ENCODE results near the gene MIER2. TPM values are rescaled to one million over a fixed set of nuclear protein-coding genes. Genes with fewer than 3 reads are reported as not detected.

The MIER2 gene
- total RNA-seq, 2 experiments from 2014 or later = 21.2 to 24.6 TPM

DNA sequence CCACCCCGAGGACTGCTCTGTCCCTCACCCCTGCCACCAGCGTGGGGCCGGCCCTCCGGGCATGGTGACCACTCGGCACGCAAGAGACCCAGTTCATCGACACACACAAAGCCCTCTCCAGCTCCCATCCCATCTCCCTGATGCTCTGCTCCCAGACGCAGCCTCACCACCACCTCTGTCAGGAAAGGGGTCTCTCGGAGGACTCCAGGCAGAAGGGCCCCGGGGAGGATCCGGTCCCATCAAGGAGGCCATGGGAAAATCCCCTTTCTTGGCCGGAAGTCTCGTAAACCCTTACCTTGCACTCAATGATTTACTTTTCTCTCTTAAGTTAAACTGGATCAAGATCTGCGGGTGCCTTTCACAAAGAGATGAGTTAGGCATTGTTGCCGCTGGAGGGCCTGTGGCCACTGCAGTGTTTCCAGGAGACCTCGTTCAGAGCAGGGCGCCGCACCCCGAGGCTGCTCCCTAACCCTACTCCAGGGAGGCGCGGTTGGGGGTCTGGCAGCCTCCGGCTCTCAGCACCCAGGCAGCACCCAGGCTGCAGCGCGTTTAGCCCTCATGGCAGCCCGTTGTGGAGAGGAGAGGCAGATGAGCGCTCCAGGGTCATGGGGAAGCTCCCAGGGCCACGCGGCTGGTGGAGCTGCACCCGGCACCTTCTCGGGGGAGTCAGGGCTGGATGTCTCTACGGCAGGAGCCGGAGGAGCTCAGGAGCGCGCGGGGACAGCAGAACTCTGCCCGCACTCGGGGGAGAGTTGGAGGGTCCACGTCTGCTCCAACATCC is 33.4 kb upstream of the MIER2 start:
- no peaks in the 10 kb centered on the region for H3K9me3 Mint-ChIP-seq (ENCODE audit: low read depth)
- CTCF ChIA-PET = interaction anchor here (0.6 kb wide), 1 partner anchor 117 kb away, joined by 3 read pairs; no protein-coding TSS in a partner anchor
- POLR2A ChIA-PET = no interaction called here
- DNase-seq (no peak), ATAC-seq (no peak)
- H3K36me3 Mint-ChIP-seq (ENCODE audit: low read depth) = no peaks in the 10 kb centered on the region
- no peak overlapping the region for H3K27ac Mint-ChIP-seq
- peaks cover 8% of the 10 kb centered on the region for H3K27me3 Mint-ChIP-seq
- H3K4me1 Mint-ChIP-seq = peaks cover 8% of the 10 kb centered on the region
- intact Hi-C loops (cut with DNase I, micrococcal nuclease) = no loop called here
- H3K4me3 Mint-ChIP-seq = no peak overlapping the region

DNA sequence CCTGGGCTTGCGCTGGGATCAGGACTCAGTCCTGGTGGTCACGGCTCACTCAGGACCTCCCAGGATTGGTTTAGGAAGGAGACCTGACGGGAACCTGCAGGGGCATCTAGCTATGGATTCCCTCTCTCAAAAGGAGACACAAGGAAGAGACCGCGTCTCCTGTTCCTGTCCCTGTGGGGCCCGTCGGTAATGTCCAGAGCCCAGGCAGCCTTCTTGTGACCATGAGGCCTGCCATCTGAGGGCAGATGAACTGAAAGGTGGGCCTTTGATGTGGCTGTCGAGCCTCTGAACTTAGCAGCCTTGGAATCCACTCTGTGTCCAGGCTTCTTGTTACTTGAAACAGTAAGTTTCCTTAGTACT is 31.5 kb upstream of the MIER2 start:
- no peak for DNase-seq
- H3K4me1 Mint-ChIP-seq = no peaks in the 10 kb centered on the region
- H3K36me3 Mint-ChIP-seq (ENCODE audit: low read depth) = no peaks in the 10 kb centered on the region
- H3K27me3 Mint-ChIP-seq = peaks cover 4% of the 10 kb centered on the region
- H3K4me3 Mint-ChIP-seq = no peak overlapping the region
- CTCF ChIA-PET = no interaction called here
- ATAC-seq = no peak
- POLR2A ChIA-PET = interaction anchor here (0.6 kb wide), 1 partner anchor 29 kb away, joined by 3 read pairs; no protein-coding TSS in a partner anchor
- H3K27ac Mint-ChIP-seq = no peak overlapping the region
- intact Hi-C loops (cut with DNase I, micrococcal nuclease) = no loop called here
- no peaks in the 10 kb centered on the region for H3K9me3 Mint-ChIP-seq (ENCODE audit: low read depth)

DNA sequence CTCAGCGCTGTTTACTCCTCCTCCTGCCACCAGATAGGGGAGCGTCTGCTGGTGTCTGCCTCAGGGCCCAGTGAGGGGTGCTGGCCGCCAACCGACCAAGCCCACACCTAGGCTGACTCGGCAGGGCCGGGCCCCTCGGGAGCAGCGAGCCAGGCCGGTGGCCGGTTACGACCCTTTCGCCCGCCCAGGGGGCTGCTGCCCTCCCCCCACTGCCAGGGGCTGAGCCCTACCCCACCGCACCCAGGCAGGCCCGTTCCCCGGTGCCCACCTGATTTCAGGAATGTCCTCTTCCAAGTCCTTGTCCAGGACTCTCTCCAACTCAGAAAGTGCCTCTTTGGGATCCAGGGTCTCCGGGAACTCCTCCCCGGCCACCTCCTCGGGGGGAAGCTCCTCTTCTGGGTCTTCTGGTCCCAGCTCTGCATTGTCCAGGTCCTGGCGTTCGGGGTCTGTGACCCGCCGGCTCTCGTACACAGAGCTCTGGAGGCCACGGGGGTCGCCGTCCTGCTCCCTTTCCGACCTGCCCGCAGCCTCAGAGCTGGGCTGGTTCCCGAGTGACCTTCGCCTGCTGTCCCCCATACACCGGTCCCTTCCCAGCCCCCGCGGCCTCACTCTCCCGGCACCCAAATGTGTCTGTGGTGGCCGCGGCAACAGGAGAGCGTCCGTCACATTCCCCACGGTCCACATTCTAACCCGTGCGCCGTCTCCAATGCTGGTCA is 31.0 kb upstream of the MIER2 start:
- Mint-ChIP-seq H3K4me1 (no peaks in the 10 kb centered on the region), H3K27me3 (peaks cover 4% of the 10 kb centered on the region), H3K9me3 (ENCODE audit: low read depth) (no peaks in the 10 kb centered on the region), H3K4me3 (no peak overlapping the region), H3K36me3 (ENCODE audit: low read depth) (no peaks in the 10 kb centered on the region), H3K27ac (no peak overlapping the region)
- ChIA-PET CTCF (no interaction called here), POLR2A (no interaction called here)
- DNase-seq (no peak), ATAC-seq (no peak)
- intact Hi-C loops (cut with DNase I, micrococcal nuclease) = no loop called here

DNA sequence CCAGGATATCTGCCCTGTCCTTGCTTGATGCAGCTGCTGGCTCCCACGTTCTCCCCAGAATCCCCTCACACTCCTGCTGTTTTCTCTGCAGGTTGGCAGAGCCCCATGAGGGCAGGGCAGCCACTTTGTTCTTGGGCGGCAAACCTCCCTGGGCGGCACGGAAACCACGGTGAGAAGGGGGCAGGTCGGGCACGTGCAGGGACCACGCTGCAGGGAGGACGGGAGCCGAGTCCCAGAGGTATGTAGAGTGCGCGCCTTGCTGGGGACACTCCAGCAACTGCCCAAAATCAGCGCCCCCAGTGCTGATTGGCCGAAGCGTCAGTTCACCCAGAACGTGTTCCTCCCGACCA is 30.3 kb upstream of the MIER2 start:
- intact Hi-C loops (cut with DNase I, micrococcal nuclease) = no loop called here
- ChIA-PET POLR2A (no interaction called here), CTCF (no interaction called here)
- no peaks in the 10 kb centered on the region for H3K9me3 Mint-ChIP-seq (ENCODE audit: low read depth)
- ATAC-seq (no peak), DNase-seq (no peak)
- H3K4me1 Mint-ChIP-seq = no peaks in the 10 kb centered on the region
- H3K27ac Mint-ChIP-seq = no peak overlapping the region
- no peaks in the 10 kb centered on the region for H3K36me3 Mint-ChIP-seq (ENCODE audit: low read depth)
- H3K4me3 Mint-ChIP-seq = no peak overlapping the region
- peaks cover 4% of the 10 kb centered on the region for H3K27me3 Mint-ChIP-seq

DNA sequence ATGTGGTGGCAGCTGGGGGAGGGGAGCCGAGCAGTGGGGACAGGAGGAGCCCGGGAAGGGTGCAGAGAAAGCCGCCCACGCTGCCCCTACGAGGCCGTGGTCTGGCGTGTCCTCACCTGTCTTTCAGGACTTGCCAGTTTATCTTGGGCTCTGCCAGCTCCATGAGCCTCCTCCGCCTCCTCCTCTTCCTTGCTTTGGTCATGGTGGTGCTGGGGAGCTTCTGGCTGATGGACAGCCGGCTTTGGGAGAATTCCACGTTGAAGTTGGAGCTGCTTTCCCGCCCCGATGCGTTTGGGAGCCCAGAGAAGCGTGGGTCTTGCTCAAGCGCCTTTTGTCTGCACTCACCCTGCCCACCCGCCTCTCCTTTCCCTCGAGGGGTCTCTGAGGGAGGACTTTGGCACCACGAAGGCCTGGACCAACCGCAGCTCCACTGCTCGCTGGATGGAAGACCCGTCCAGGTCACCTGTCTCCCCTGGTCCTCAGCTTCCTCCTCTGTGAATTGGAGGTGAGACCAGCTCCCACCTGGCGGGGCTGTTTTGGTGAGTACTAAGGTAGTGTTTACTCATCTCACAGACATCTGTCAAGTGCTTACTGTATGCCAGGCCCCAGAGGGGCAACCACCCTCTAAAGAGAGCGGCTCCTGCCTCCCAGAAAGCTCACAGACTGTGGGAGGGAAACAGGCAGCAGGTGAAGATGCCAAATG is 29.7 kb upstream of the MIER2 start:
- POLR2A ChIA-PET = no interaction called here
- no peak for ATAC-seq

DNA sequence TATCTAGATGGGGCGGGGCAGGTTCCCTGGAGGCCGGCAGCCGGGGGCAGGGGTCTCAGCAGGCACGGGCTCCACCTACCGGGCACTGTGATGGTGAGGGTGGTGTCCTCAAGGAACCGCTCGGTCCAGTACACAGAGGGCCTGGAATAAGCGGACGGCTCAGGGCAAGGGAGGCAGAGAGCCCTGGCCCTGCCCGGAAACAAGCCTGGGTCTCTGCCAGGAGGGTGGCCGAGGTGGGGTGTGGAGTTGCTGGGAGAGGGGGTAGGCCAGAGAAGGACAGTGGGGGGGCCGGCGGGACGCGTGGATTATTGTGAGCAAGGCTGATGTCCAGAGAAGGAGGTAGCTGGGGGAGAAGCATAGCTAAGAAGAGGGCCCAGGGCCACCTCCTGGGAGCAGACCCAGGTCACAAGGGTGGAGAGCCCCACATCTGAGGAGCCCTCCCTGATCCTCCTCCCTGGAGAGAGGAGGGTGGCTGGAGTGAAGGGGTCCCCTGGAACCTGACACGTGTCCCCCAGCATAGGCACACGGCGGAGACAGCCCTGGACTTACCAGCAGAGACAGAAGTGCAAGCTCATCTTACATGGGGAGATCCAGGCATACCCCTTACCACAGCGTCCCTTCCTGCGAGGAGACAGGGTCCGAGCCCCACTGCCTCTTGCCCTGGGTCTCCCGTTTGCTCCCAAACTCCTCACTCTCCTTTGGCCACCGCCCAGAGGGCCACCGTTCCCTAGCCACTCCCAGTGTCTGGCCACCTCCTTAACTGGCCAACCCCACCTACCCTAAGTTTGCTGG is 29.0 kb upstream of the MIER2 start:
- Mint-ChIP-seq H3K27me3 (peaks cover 9% of the 10 kb centered on the region), H3K4me1 (no peaks in the 10 kb centered on the region), H3K4me3 (no peak overlapping the region), H3K9me3 (ENCODE audit: low read depth) (no peaks in the 10 kb centered on the region), H3K27ac (no peak overlapping the region), H3K36me3 (ENCODE audit: low read depth) (no peaks in the 10 kb centered on the region)
- POLR2A ChIA-PET = no interaction called here
- ATAC-seq (no peak), DNase-seq (no peak)
- CTCF ChIA-PET = interaction anchor here (0.6 kb wide), 1 partner anchor 9 kb away, joined by 3 read pairs; no protein-coding TSS in a partner anchor
- intact Hi-C loops (cut with DNase I, micrococcal nuclease) = no loop called here

More for the DNA sequence above, 29.7 kb upstream of the MIER2 start:
- intact Hi-C loops (cut with DNase I, micrococcal nuclease) = no loop called here
- Mint-ChIP-seq H3K9me3 (ENCODE audit: low read depth) (no peaks in the 10 kb centered on the region), H3K36me3 (ENCODE audit: low read depth) (no peaks in the 10 kb centered on the region), H3K4me3 (no peak overlapping the region), H3K27ac (no peak overlapping the region), H3K4me1 (no peaks in the 10 kb centered on the region), H3K27me3 (peaks cover 4% of the 10 kb centered on the region)
- CTCF ChIA-PET = no interaction called here
- DNase-seq = no peak

DNA sequence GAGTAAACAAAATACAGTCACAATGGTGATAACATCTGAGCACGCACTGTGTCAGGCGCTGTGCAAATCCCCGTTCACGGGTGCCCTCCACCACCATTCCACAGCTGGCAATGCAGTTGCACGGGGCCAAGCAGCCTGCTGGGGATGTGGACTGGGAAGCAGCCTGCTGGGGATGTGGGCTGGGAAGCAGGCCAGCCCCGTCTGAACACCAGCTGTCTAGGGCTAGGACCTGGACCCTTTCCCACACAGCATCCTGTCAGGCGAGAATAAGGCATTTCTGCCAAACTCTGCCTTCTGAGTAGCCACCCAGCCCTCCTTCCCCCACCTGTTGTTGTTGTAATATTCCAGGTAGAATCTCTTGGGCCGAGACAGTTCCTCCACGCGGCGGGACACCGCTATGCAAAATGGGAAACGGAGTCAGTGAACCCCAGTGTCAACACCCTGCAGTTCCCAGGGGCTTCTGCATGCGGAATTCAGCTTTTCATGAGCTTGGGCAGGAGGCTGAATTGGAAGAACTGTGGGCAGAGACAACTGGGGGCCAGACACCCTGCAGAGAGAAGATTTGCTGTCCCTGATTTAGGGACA is 27.8 kb upstream of the MIER2 start:
- CTCF ChIA-PET = no interaction called here
- Mint-ChIP-seq H3K9me3 (ENCODE audit: low read depth) (no peaks in the 10 kb centered on the region), H3K4me3 (no peak overlapping the region), H3K36me3 (ENCODE audit: low read depth) (no peaks in the 10 kb centered on the region), H3K27me3 (peaks cover 13% of the 10 kb centered on the region), H3K27ac (no peak overlapping the region), H3K4me1 (no peaks in the 10 kb centered on the region)
- no peak for ATAC-seq
- intact Hi-C loops (cut with DNase I, micrococcal nuclease) = no loop called here
- POLR2A ChIA-PET = no interaction called here
- no peak for DNase-seq

DNA sequence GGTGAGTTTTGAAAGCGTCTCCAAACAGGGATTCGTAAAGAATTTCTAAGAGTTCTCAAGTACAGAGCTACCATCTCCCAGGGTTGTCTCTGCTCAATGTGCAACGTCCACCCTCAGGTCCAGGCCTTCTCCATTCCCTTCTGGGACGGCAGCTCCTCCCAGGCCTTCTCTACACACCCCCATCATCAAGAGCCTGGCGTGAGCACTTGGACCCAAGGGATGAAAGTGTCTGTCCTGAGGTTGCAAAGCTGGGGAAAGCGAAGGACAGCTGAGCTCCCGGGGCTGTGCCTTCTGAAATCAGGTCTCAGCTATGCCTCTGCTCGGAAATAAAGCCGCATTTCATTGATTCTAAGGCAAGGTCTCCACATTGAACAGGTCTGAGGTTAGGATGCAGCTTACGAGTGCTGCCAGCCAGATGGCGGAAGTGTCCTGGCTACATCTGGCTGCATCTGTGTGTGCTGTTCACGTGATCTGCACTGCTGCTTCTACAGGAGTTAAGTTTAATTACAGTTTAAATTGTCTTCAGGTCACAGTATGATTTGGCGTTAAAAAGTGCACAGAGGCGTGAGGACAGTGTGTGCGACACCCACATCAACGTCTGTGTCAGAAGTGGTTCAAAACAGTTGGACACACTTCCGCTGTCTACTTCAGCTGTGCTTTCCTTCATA is 27.0 kb upstream of the MIER2 start:
- POLR2A ChIA-PET = no interaction called here
- DNase-seq (no peak), ATAC-seq (no peak)
- Mint-ChIP-seq H3K4me1 (no peaks in the 10 kb centered on the region), H3K4me3 (no peak overlapping the region), H3K27me3 (peaks cover 14% of the 10 kb centered on the region), H3K27ac (no peak overlapping the region), H3K36me3 (ENCODE audit: low read depth) (no peaks in the 10 kb centered on the region), H3K9me3 (ENCODE audit: low read depth) (no peaks in the 10 kb centered on the region)
- CTCF ChIA-PET = interaction anchor here (0.6 to 1.1 kb wide), 2 partner anchors 47 to 76 kb away, joined by 3 read pairs; no protein-coding TSS in a partner anchor
- intact Hi-C loops (cut with DNase I, micrococcal nuclease) = no loop called here

DNA sequence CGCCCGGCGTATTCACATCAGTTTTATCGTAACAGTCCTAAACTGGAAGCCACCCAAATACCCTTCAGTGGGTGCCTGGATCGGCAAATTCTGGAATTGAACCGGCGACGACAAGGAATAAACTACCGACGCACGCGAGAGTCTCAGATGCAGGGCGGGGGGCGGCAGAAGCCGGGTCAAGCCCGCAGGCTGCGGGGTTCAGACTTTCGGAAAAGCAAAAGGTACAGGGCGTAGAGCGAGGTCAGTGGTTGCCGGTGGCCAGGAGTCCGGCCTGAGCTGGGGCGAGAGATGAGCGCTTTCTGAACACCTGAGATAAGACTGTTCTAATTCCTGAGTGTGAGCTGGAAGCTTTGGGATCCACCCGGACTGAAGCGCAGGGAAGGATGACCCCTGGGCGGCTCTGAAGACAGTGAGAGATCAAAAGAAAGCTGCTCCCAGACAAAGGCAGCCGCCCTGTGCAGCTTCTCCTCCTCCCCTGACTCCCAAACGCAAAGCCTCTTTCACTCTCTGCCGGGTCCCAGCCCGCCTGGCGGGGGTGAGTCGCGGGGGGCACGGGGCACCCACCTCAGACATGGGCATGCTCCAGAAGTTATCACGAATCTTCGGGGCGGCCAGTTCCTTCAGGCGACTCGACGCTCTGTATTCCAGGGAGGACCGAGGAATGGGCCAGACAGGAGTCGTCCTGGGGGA is 26.2 kb upstream of the MIER2 start:
- DNase-seq (no peak), ATAC-seq (no peak)
- POLR2A ChIA-PET = no interaction called here
- no peaks in the 10 kb centered on the region for H3K4me1 Mint-ChIP-seq
- no peaks in the 10 kb centered on the region for H3K36me3 Mint-ChIP-seq (ENCODE audit: low read depth)
- no peaks in the 10 kb centered on the region for H3K9me3 Mint-ChIP-seq (ENCODE audit: low read depth)
- H3K27ac Mint-ChIP-seq = no peak overlapping the region
- CTCF ChIA-PET = interaction anchor here (0.6 to 1.1 kb wide), 2 partner anchors 46 to 75 kb away, joined by 3 read pairs; no protein-coding TSS in a partner anchor
- H3K27me3 Mint-ChIP-seq = peaks cover 17% of the 10 kb centered on the region
- no peak overlapping the region for H3K4me3 Mint-ChIP-seq
- intact Hi-C loops (cut with DNase I, micrococcal nuclease) = no loop called here

DNA sequence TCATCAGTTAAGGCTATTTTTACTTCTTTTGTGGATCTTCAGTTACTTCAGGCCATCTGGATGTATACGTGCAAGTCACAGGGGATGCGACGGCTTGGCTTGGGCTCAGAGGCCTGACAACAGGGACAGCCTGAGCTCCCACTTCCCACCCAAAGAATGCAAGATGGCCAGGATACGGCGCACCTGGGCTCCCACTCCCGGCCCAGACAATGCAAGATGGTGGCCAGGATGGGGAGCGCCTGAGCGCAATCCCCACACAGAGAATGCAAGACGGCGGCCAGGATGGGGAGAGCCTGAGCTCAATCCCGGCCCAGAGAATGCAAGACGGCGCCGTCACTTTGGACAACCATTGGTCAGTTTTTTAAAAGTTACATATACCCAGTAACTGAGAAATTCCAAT is 25.3 kb upstream of the MIER2 start:
- no peak for ATAC-seq
- no peaks in the 10 kb centered on the region for H3K9me3 Mint-ChIP-seq (ENCODE audit: low read depth)
- ChIA-PET POLR2A (no interaction called here), CTCF (interaction anchor here (0.7 kb wide), 1 partner anchor 80 kb away, joined by 4 read pairs; no protein-coding TSS in a partner anchor)
- H3K36me3 Mint-ChIP-seq (ENCODE audit: low read depth) = no peaks in the 10 kb centered on the region
- H3K4me3 Mint-ChIP-seq = no peak overlapping the region
- H3K27me3 Mint-ChIP-seq = peaks cover 17% of the 10 kb centered on the region
- no peak overlapping the region for H3K27ac Mint-ChIP-seq
- H3K4me1 Mint-ChIP-seq = no peaks in the 10 kb centered on the region
- no peak for DNase-seq
- intact Hi-C loops (cut with DNase I, micrococcal nuclease) = no loop called here
